CD4-positive, alpha-beta memory T cell (primary cell): Measurements from ENCODE around the gene NR1H3. TPM values are rescaled to one million over a fixed set of nuclear protein-coding genes. Genes with fewer than 3 reads are reported as not detected.

Experiments
- CTCF ChIA-PET: fragments of 350-600 bp; sonication (Branson Sonifier 250); formaldehyde crosslinking; loops from one replicate; lab custom pipeline; 2021; ENCODE audit warnings: inconsistent platforms; ENCODE audit not compliant: partially characterized antibody; lab: Charles Lee
- POLR2A ChIA-PET: fragments of 350-600 bp; sonication (Branson Sonifier 250); formaldehyde crosslinking; loops from one replicate; lab custom pipeline; 2021; ENCODE audit not compliant: partially characterized antibody; lab: Charles Lee
- DNase-seq, 5 donors: peaks; one replicate each; pipeline versions ENCODE4 v3.0.0 to v3.0.0-alpha.2; 2020 to 2022; ENCODE audit warnings: mixed read lengths in 1 of 5
- H3K27ac ChIP-seq: one replicate; pipeline ENCODE4 v1.7.0; 2013; ENCODE audit warnings: low read depth, low read length
- H3K27me3 ChIP-seq: 2 replicates; pipeline ENCODE4 v1.7.0; 2013; ENCODE audit warnings: mild to moderate bottlenecking, low read length, moderate library complexity; ENCODE audit not compliant: insufficient read depth
- H3K36me3 ChIP-seq: 2 replicates; pipeline ENCODE4 v1.7.0; 2013; ENCODE audit warnings: mild to moderate bottlenecking, low read length, moderate library complexity; ENCODE audit not compliant: insufficient read depth
- H3K4me1 ChIP-seq: 2 replicates; pipeline ENCODE4 v1.7.0; 2013; ENCODE audit warnings: mild to moderate bottlenecking, low read length, moderate library complexity; ENCODE audit not compliant: insufficient read depth
- H3K4me3 ChIP-seq, 2 donors: one replicate each; pipeline ENCODE4 v1.7.0; 2013; ENCODE audit warnings: low read length in 2 of 2, mild to moderate bottlenecking in 1 of 2
- H3K9me3 ChIP-seq, 2 donors: one replicate each; pipeline ENCODE4 v1.7.0; 2013; ENCODE audit warnings: low read length in 2 of 2, control low read depth in 1 of 2; ENCODE audit not compliant: control insufficient read depth in 1 of 2
- H3K27ac Mint-ChIP-seq, 7 donors: one replicate each; pipeline ENCODE4 v1.8.0; 2020 to 2021; ENCODE audit warnings: mixed read lengths in 7 of 7, mild to moderate bottlenecking in 6 of 7, inconsistent platforms in 3 of 7, moderate library complexity in 3 of 7
- H3K27me3 Mint-ChIP-seq, 2 donors: one replicate each; pipeline ENCODE4 v1.8.0; 2020 to 2021; ENCODE audit warnings: mixed read lengths in 2 of 2
- H3K36me3 Mint-ChIP-seq, 2 donors: one replicate each; pipeline ENCODE4 v1.8.0; 2020 to 2021; ENCODE audit warnings: mixed read lengths in 2 of 2, inconsistent platforms in 1 of 2, mild to moderate bottlenecking in 1 of 2
- H3K4me1 Mint-ChIP-seq, 4 donors: one replicate each; pipeline ENCODE4 v1.8.0; 2020 to 2021; ENCODE audit warnings: mixed read lengths in 4 of 4, mild to moderate bottlenecking in 1 of 4
- H3K4me3 Mint-ChIP-seq, 8 donors: one replicate each; pipeline ENCODE4 v1.8.0; 2020 to 2021; ENCODE audit warnings: mixed read lengths in 8 of 8, mild to moderate bottlenecking in 7 of 8, moderate library complexity in 6 of 8, inconsistent platforms in 3 of 8
- H3K9me3 Mint-ChIP-seq, 8 donors: one replicate each; pipeline ENCODE4 v1.8.0; 2020 to 2021; ENCODE audit warnings: mixed read lengths in 8 of 8, mild to moderate bottlenecking in 5 of 8, inconsistent platforms in 3 of 8, moderate library complexity in 1 of 8
- intact Hi-C: fragments of 100-400 bp; cut with micrococcal nuclease; formaldehyde crosslinking; loops from one replicate; pipeline ENCODE4 v1.15.1; 2023
- polyA plus RNA-seq, 2 donors: library from polyadenylated mRNA; unstranded; fragments of 300-500 nt; fragmentation: Illumina TruSeq; gene quantifications; one replicate each; pipeline ENCODE4 v1.2.3, GENCODE V29; 2021
- total RNA-seq, 2 experiments: library from RNA; stranded (reverse); gene quantifications; one replicate each; pipeline ENCODE4 v1.2.3, GENCODE V29; 2021

Gene NR1H3
- total and polyA plus RNA-seq, 4 experiments from 2014 or later: 3.3 to 20.0 (median 12.8) TPM

DNA sequence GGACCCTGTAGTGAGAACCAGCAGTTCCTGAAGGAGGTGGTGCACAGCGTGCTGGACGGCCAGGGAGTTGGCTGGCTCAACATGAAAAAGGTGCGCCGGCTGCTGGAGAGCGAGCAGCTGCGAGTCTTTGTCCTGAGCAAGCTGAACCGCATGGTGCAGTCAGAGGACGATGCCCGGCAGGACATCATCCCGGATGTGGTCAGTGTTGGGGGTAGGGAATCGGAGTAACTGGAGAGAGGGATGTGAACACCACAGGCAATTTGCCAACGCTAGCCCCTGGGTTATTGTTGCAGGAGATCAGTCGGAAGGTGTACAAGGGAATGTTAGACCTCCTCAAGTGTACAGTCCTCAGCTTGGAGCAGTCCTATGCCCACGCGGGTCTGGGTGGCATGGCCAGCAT, 32.1 kb downstream of the NR1H3 start:
- H3K27me3 Mint-ChIP-seq: no peaks in the 10 kb centered on the region
- no peak overlapping the region for H3K4me3 Mint-ChIP-seq
- H3K27ac Mint-ChIP-seq: peak overlapping the region in 3 of 7 donors; percentile 35 to 57 (median 43)
- no peaks in the 10 kb centered on the region for H3K4me1 Mint-ChIP-seq
- Histone ChIP-seq H3K27me3 (no peaks in the 10 kb centered on the region), H3K4me3 (no peak overlapping the region), H3K27ac (no peak overlapping the region), H3K9me3 (no peaks in the 10 kb centered on the region), H3K4me1 (no peaks in the 10 kb centered on the region), H3K36me3 (peaks cover 81% of the 10 kb centered on the region)
- ChIA-PET POLR2A (interaction anchor here (1.6 kb wide), 1 partner anchor 19 kb away, joined by 6 read pairs; no protein-coding TSS in a partner anchor), CTCF (no interaction called here)
- intact Hi-C loops: no loop called here
- H3K9me3 Mint-ChIP-seq: no peaks in the 10 kb centered on the region
- peaks cover 65 to 85% of the 10 kb centered on the region in 2 donors for H3K36me3 Mint-ChIP-seq
- no peak for DNase-seq

DNA sequence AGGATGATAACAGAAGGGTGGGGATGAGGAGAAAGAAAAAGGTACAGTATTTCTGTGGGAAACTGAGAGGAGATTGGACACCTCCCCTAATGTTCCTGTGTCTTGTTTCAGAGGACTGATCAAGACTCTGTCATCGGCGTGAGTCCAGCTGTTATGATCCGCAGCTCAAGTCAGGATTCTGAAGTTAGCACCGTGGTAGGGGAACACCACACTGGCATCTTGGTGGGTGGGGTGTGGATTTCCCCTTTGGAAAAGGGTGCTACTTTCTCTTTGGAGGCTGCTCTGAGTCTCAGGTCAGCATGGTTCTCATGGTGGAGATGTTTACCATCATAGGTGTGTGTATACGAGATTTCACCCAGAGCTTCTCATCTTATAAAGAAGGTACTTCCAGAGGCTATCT, 37.6 kb downstream of the NR1H3 start:
- Histone ChIP-seq H3K27ac (no peak overlapping the region), H3K36me3 (peaks cover 75% of the 10 kb centered on the region), H3K4me1 (no peaks in the 10 kb centered on the region), H3K9me3 (no peaks in the 10 kb centered on the region), H3K4me3 (no peak overlapping the region), H3K27me3 (no peaks in the 10 kb centered on the region)
- DNase-seq: no peak
- Mint-ChIP-seq H3K27ac (peak overlapping the region in 2 of 7 donors; percentile 32 to 37), H3K36me3 (peaks cover 69 to 84% of the 10 kb centered on the region in 2 donors), H3K4me1 (no peaks in the 10 kb centered on the region), H3K4me3 (no peak overlapping the region), H3K9me3 (no peaks in the 10 kb centered on the region), H3K27me3 (no peaks in the 10 kb centered on the region)
- POLR2A ChIA-PET: no interaction called here
- CTCF ChIA-PET: interaction anchor here (1.1 to 1.4 kb wide), 4 partner anchors 12 to 132 kb away, joined by 3 to 4 read pairs (median 3); no protein-coding TSS in a partner anchor
- intact Hi-C loops: no loop called here

DNA sequence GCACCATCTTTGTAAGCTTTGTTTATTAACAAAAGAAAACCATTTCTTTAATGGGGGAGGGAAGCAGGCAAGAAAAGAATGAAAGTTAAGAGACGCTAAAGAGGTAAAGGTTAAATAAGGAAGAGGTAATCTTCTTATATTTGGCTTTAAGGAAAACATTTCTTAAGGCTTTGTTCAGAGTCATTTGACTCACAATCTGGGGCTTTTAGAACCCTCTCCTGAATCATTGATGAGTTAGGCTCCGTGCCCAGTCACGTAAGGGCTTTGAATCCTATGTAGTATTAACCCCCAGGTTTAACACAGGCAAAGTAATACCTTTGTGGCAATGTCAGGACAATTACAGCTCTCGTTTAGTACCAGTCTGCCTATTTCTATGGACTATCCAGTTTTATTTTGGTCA, 38.2 kb downstream of the NR1H3 start:
- intact Hi-C loops: no loop called here
- H3K27ac Mint-ChIP-seq: peak overlapping the region in 4 of 7 donors; percentile 37 to 78 (median 40)

DNA sequence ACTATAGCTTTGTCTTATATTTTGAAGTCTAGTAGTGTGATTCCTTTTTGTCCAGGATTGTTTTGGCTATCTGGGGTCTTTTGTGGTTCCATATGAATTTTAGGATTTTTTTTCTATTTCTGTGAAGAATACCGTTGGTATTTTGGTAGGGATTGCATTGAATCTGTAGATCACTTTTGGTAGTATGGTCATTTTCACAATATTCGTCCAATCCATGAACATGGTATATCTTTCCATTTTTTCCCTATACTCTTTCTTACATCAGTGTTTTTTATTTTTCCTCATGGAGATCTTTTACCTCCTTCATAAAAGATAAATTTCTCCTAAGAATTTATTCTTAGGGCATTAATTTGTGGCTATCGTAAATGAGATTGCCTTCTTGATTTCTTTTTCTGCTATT, 41.3 kb downstream of the NR1H3 start:
- Mint-ChIP-seq H3K27me3 (no peaks in the 10 kb centered on the region), H3K36me3 (peaks cover 79% of the 10 kb centered on the region in 2 donors), H3K9me3 (peaks cover 0 to 14% (median 9%) of the 10 kb centered on the region in 8 donors), H3K27ac (peak overlapping the region in 1 of 7 donors; percentile 4), H3K4me3 (no peak overlapping the region), H3K4me1 (peaks cover 0 to 5% (median 4%) of the 10 kb centered on the region in 4 donors)
- no peak overlapping the region for H3K27ac ChIP-seq
- no peak overlapping the region for H3K4me3 ChIP-seq
- H3K9me3 ChIP-seq: no peaks in the 10 kb centered on the region
- intact Hi-C loops: no loop called here
- no peaks in the 10 kb centered on the region for H3K4me1 ChIP-seq
- H3K27me3 ChIP-seq: no peaks in the 10 kb centered on the region
- no peak for DNase-seq
- POLR2A ChIA-PET: no interaction called here
- CTCF ChIA-PET: no interaction called here
- peaks cover 54% of the 10 kb centered on the region for H3K36me3 ChIP-seq

More for the DNA sequence above, 38.2 kb downstream of the NR1H3 start:
- no peaks in the 10 kb centered on the region for H3K4me1 Mint-ChIP-seq
- Histone ChIP-seq H3K4me1 (no peaks in the 10 kb centered on the region), H3K4me3 (no peak overlapping the region), H3K27ac (no peak overlapping the region), H3K36me3 (peaks cover 68% of the 10 kb centered on the region), H3K27me3 (no peaks in the 10 kb centered on the region), H3K9me3 (no peaks in the 10 kb centered on the region)
- H3K27me3 Mint-ChIP-seq: no peaks in the 10 kb centered on the region
- H3K4me3 Mint-ChIP-seq: no peak overlapping the region
- CTCF ChIA-PET: interaction anchor here (1.2 to 1.4 kb wide), 4 partner anchors 11 to 133 kb away, joined by 3 read pairs; no protein-coding TSS in a partner anchor
- POLR2A ChIA-PET: no interaction called here
- no peak for DNase-seq
- H3K9me3 Mint-ChIP-seq: no peaks in the 10 kb centered on the region
- peaks cover 67 to 83% of the 10 kb centered on the region in 2 donors for H3K36me3 Mint-ChIP-seq

- Histone ChIP-seq H3K4me3 (no peak overlapping the region), H3K9me3 (no peaks in the 10 kb centered on the region), H3K27me3 (no peaks in the 10 kb centered on the region), H3K27ac (no peak overlapping the region), H3K4me1 (no peaks in the 10 kb centered on the region), H3K36me3 (peaks cover 60% of the 10 kb centered on the region)
- peaks cover 2 to 5% (median 4%) of the 10 kb centered on the region in 4 donors for H3K4me1 Mint-ChIP-seq
- no peaks in the 10 kb centered on the region for H3K27me3 Mint-ChIP-seq
- peak overlapping the region in 3 of 7 donors; percentile 8 to 55 (median 27) for H3K27ac Mint-ChIP-seq
- POLR2A ChIA-PET: no interaction called here
- CTCF ChIA-PET: no interaction called here
- peaks cover 0 to 14% (median 10%) of the 10 kb centered on the region in 8 donors for H3K9me3 Mint-ChIP-seq
- intact Hi-C loops: no loop called here
- no peak for DNase-seq
- H3K4me3 Mint-ChIP-seq: no peak overlapping the region
- peaks cover 65 to 87% of the 10 kb centered on the region in 2 donors for H3K36me3 Mint-ChIP-seq
Measured at GRCh38 chr11:47302853-47303252, 45.1 kb downstream of the NR1H3 start.

DNA sequence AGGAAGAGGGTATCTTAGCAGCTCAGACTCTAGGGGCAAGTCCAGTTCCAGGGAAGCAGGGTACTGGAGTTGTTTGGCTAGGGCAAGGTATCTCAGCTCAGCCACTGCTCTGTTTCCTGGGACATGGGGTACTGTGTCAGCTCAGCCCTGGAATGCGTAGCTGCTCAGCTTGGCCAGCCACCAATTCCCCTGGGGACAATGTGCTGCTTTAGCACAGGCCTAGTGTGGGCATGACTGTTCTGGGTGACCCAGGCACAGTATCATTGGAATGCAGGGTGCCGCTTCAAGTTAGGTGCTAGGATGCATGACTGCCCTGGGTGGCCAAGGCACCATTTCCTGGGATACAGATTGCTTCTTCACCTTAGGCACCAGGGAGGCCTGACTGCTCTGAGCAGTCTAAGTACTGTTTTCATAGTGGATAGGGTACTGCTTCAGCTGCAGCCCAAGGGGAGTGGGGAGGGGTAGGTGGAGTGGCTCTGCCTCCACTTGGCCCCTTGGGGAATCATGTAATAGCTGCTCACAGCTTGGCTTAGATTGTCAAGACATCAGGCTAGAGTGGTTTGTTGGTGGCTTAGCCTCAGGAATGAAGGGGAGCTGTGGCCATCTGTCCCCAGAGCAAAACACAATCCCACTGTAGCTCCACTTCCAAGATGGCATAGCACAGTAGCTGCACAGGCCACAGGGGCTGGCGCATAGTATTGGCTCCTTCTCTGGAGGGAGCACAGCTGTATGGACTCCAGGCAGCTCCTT, 48.1 kb downstream of the NR1H3 start:
- POLR2A ChIA-PET: no interaction called here
- H3K36me3 Mint-ChIP-seq: peaks cover 57 to 82% of the 10 kb centered on the region in 2 donors
- intact Hi-C loops: no loop called here
- H3K9me3 Mint-ChIP-seq: peaks cover 0 to 14% (median 10%) of the 10 kb centered on the region in 8 donors
- H3K4me3 Mint-ChIP-seq: no peak overlapping the region
- Histone ChIP-seq H3K9me3 (no peaks in the 10 kb centered on the region), H3K4me1 (no peaks in the 10 kb centered on the region), H3K4me3 (no peak overlapping the region), H3K27ac (no peak overlapping the region), H3K36me3 (peaks cover 67% of the 10 kb centered on the region), H3K27me3 (no peaks in the 10 kb centered on the region)
- peaks cover 2 to 5% (median 4%) of the 10 kb centered on the region in 4 donors for H3K4me1 Mint-ChIP-seq
- CTCF ChIA-PET: interaction anchor here (0.6 to 1.1 kb wide), 3 partner anchors 106 to 380 kb away, joined by 3 to 4 read pairs (median 3); no protein-coding TSS in a partner anchor
- H3K27ac Mint-ChIP-seq: peak overlapping the region in 4 of 7 donors; percentile 7 to 27 (median 14)
- no peaks in the 10 kb centered on the region for H3K27me3 Mint-ChIP-seq
- no peak for DNase-seq

GRCh38 chr11:47306484-47306844, 48.7 kb downstream of the NR1H3 start:
- Histone ChIP-seq H3K27ac (no peak overlapping the region), H3K27me3 (no peaks in the 10 kb centered on the region), H3K4me1 (no peaks in the 10 kb centered on the region), H3K9me3 (no peaks in the 10 kb centered on the region), H3K36me3 (peaks cover 73% of the 10 kb centered on the region), H3K4me3 (no peak overlapping the region)
- Mint-ChIP-seq H3K4me3 (no peak overlapping the region), H3K36me3 (peaks cover 58 to 84% of the 10 kb centered on the region in 2 donors), H3K27me3 (no peaks in the 10 kb centered on the region), H3K27ac (peak overlapping the region in 4 of 7 donors; percentile 7 to 27 (median 14)), H3K4me1 (peaks cover under 1 to 4% (median 2%) of the 10 kb centered on the region in 4 donors), H3K9me3 (peaks cover 0 to 14% (median 10%) of the 10 kb centered on the region in 8 donors)
- ChIA-PET CTCF (interaction anchor here (0.8 to 1.0 kb wide), 2 partner anchors 67 to 148 kb away, joined by 3 to 5 read pairs; no protein-coding TSS in a partner anchor), POLR2A (no interaction called here)
- intact Hi-C loops: no loop called here
- DNase-seq: no peak
